K562 (cell line): ENCODE measurements around the gene CHCHD6. TPM values are rescaled to one million over a fixed set of nuclear protein-coding genes. Genes with fewer than 3 reads are reported as not detected.
A peak's percentile ranks its signal among the peaks of the same experiment; 100 is the strongest.

Source experiments
- CBFA2T2 ChIP-seq: fragments of 450-650 bp; conservative IDR thresholded peaks from 2 replicates; pipeline ENCODE4 v1.6.1; 2017; ENCODE audit warnings: mild to moderate bottlenecking
- E2F3 ChIP-seq: fragments of 250-450 bp; sonication (Bioruptor Pico); IDR thresholded peaks from 2 replicates; pipeline ENCODE4 v1.4.0; 2020; ENCODE audit warnings: mild to moderate bottlenecking
- GABPA ChIP-seq: fragments of 200-800 bp; sonication (Bioruptor generic); conservative IDR thresholded peaks from 2 replicates; pipeline ENCODE4 v1.6.1; 2016; ENCODE audit warnings: low read depth, missing genetic modification characterization, missing compliant biosample characterization
- HNRNPUL1 ChIP-seq: fragments of 200-400 bp; formaldehyde crosslinking; IDR thresholded peaks from 2 replicates; pipeline ENCODE4 v1.6.1; 2017; ENCODE audit warnings: low read length
- KDM5B ChIP-seq: fragments of 200-600 bp; sonication (generic); IDR thresholded peaks from 2 replicates; pipeline ENCODE4 v1.6.1; 2012; ENCODE audit warnings: low read depth, mild to moderate bottlenecking, moderate library complexity, low read length, control low read depth, inconsistent platforms; ENCODE audit not compliant: insufficient replicate concordance
- MAZ ChIP-seq, 2 experiments: fragments of 450-650 bp in 1 of 2; sonication (generic) in 1 of 2; formaldehyde crosslinking; IDR thresholded peaks in 1 of 2; conservative IDR thresholded peaks in 1 of 2; 2 replicates each; pipeline versions ENCODE4 v1.4.0 to v1.5.0; 2020; ENCODE audit warnings: mild to moderate bottlenecking in 1 of 2, missing genetic modification reagents in 1 of 2
- NUFIP1 ChIP-seq: fragments of 450-650 bp; IDR thresholded peaks from 2 replicates; pipeline ENCODE4 v1.6.1; 2018; ENCODE audit not compliant: partially characterized antibody
- RAD21 ChIP-seq, 2 experiments: fragments of 250-450 bp in 1 of 2; fragments of 450-650 bp in 1 of 2; sonication (Bioruptor Pico) in 1 of 2; formaldehyde crosslinking in 1 of 2; IDR thresholded peaks in 1 of 2; conservative IDR thresholded peaks in 1 of 2; 2 replicates each; pipeline versions ENCODE4 v1.4.0 to v1.8.0; 2020 to 2022; ENCODE audit warnings: mild to moderate bottlenecking in 2 of 2, moderate library complexity in 1 of 2
- RNF219 ChIP-seq: fragments of 250-450 bp; sonication (Bioruptor Pico); IDR thresholded peaks from 2 replicates; pipeline ENCODE4 v1.5.0; 2022; ENCODE audit warnings: mild to moderate bottlenecking
- SIN3B ChIP-seq: fragments of 450-650 bp; IDR thresholded peaks from 2 replicates; pipeline ENCODE4 v1.6.1; 2017; ENCODE audit warnings: low read depth, mild to moderate bottlenecking, moderate library complexity
- XRCC3 ChIP-seq: fragments of 450-650 bp; IDR thresholded peaks from 2 replicates; pipeline ENCODE4 v1.6.1; 2017; ENCODE audit warnings: mild to moderate bottlenecking, moderate library complexity
- XRCC5 ChIP-seq: fragments of 200-400 bp; formaldehyde crosslinking; IDR thresholded peaks from 2 replicates; pipeline ENCODE4 v1.6.1; 2017; ENCODE audit warnings: low read depth, mild to moderate bottlenecking, low read length
- ZFPM2 ChIP-seq: fragments of 250-450 bp; sonication (Bioruptor Pico); IDR thresholded peaks from 2 replicates; pipeline ENCODE4 v1.5.1; 2022; ENCODE audit warnings: mild to moderate bottlenecking
- ZNF121 ChIP-seq: sonication (generic); formaldehyde crosslinking; conservative IDR thresholded peaks from 2 replicates; pipeline ENCODE4 v1.8.0; 2022; ENCODE audit warnings: missing genetic modification reagents
- polyA plus RNA-seq, 8 experiments: library from polyadenylated mRNA; depleted of rRNA in 4 of 8; stranded (reverse) in 5 of 8; unstranded in 3 of 8; fragments of >200 nt; fragmentation: Nextera tagmentation in 2 of 8; fragmentation: Illumina TruSeq in 1 of 8; extraction: Ambion mirVana in 2 of 8; extraction: Trizol in 1 of 8; gene quantifications; 2 replicates each; pipeline versions ENCODE4 v1.2.1 to v1.2.3, GENCODE V29; 2011 to 2014; ENCODE audit warnings: inconsistent platforms in 1 of 8, missing spikeins in 1 of 8
- total RNA-seq, 7 experiments: library from RNA; depleted of rRNA in 6 of 7; stranded (reverse); fragments of >200 nt in 6 of 7; fragmentation: Illumina TruSeq in 2 of 7; extraction: Trizol in 2 of 7; gene quantifications; 2 replicates each; pipeline versions ENCODE4 v1.2.1 to v1.2.3, GENCODE V29; 2011 to 2021; ENCODE audit warnings: low replicate concordance in 1 of 7
- TF ChIP-seq, protein P1 (sequence below): fragments of 200-800 bp; sonication (Bioruptor generic); IDR thresholded peaks from 2 replicates; pipeline ENCODE4 v1.6.1; 2017; ENCODE audit warnings: missing genetic modification characterization, missing compliant biosample characterization
- TF ChIP-seq, protein P2 (sequence below): fragments of 250-450 bp; sonication (Bioruptor Pico); IDR thresholded peaks from 2 replicates; pipeline ENCODE4 v1.8.0; 2021; ENCODE audit warnings: borderline replicate concordance, mild to moderate bottlenecking, moderate library complexity; ENCODE audit not compliant: poor library complexity, severe bottlenecking
- TF ChIP-seq, protein P3 (sequence below), 2 experiments: IDR thresholded peaks; 2 replicates each; pipeline ENCODE4 v1.6.1; 2011; ENCODE audit warnings: borderline replicate concordance in 1 of 2, control low read depth in 1 of 2, low read depth in 1 of 2, low read length in 1 of 2, mild to moderate bottlenecking in 1 of 2, mixed read lengths in 1 of 2, moderate library complexity in 1 of 2; ENCODE audit not compliant: insufficient read depth in 1 of 2, insufficient read length in 1 of 2, poor library complexity in 1 of 2, severe bottlenecking in 1 of 2; ENCODE audit errors: extremely low read depth in 1 of 2

The CHCHD6 gene
- total and polyA plus RNA-seq, 9 of the 15 experiments (the other 6 are each of a cell fraction or from before 2014, with no cell fraction given), result 4.6 to 18.6 (median 10.9) TPM

DNA sequence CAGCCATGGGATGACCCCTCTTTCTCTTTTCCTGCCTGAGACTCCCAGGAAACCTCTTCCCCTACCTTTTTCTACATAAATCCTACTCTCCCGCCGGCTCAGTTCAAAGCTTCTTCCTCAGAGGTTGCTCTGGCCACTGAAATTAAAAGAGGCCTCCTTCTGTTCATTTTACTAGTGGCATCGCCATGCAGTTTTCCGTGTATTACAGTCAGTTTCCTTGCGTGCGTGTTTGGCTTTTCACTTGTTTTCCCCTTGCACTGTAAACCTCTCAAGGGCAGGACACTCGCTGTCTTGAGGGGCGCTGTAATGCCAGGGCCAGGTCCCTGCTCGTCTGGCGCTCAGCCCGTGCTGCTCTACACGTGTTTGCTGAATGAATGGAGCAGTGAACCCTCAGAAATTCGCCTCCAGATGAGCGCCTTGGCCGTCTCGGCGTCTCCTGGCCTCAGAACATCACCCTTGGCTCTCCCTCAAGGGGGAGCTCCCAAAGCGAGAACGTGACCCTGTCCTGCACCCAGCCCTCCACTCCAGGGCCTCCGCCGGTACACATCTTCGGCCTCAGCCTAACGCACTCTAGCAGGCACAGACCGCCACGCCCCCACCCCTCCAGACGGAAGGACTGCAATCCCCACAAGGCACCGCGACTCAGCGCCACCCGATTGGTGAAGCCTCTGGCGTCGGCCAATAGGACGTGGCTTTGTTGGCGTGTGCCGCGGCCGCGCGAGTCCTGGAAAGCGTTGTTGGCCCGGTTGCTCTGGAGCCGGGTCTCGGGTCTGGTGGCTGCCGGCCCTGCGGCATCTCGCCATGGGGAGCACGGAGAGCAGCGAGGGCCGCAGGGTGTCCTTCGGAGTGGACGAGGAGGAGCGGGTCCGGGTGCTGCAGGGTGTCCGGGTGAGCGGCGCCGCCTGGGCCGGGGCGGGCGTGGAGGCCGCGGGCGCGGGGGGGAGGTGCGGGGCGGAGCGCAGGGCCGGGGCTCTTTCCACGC is at the start of gene CHCHD6 (continued):
- TF ChIP-seq, protein P1, sequence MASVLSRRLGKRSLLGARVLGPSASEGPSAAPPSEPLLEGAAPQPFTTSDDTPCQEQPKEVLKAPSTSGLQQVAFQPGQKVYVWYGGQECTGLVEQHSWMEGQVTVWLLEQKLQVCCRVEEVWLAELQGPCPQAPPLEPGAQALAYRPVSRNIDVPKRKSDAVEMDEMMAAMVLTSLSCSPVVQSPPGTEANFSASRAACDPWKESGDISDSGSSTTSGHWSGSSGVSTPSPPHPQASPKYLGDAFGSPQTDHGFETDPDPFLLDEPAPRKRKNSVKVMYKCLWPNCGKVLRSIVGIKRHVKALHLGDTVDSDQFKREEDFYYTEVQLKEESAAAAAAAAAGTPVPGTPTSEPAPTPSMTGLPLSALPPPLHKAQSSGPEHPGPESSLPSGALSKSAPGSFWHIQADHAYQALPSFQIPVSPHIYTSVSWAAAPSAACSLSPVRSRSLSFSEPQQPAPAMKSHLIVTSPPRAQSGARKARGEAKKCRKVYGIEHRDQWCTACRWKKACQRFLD (CRISPR knock-in tag), result no peak
- TF ChIP-seq MAZ (CRISPR knock-in tag; conservative IDR thresholded peaks at IDR 0.05 in 1 of 2, IDR thresholded peaks at IDR 0.05 in 1 of 2), result peak; percentile 63 to 69; a peak in 2 of 4 replicates
- TF ChIP-seq, protein P2, sequence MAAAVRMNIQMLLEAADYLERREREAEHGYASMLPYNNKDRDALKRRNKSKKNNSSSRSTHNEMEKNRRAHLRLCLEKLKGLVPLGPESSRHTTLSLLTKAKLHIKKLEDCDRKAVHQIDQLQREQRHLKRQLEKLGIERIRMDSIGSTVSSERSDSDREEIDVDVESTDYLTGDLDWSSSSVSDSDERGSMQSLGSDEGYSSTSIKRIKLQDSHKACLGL (CRISPR knock-in tag), result no peak
- no peak for TF ChIP-seq GABPA (tag)
- no peak for TF ChIP-seq RNF219 (CRISPR knock-in tag)
- no peak for TF ChIP-seq E2F3 (CRISPR knock-in tag)
- TF ChIP-seq XRCC3, result no peak
- TF ChIP-seq CBFA2T2, result no peak
- no peak for TF ChIP-seq ZNF121
- no peak for TF ChIP-seq NUFIP1
- 0 out of 2 replicates have a peak, but pooled peaks have one; percentile 42 for TF ChIP-seq XRCC5
- TF ChIP-seq RAD21 (CRISPR knock-in tag; conservative IDR thresholded peaks at IDR 0.05 in 1 of 2, IDR thresholded peaks at IDR 0.05 in 1 of 2), result peak in 1 of 2 experiments; percentile 35; a peak in 2 of 4 replicates
- TF ChIP-seq SIN3B, result 0 out of 2 replicates have a peak, but pooled peaks have one; percentile 45
- TF ChIP-seq HNRNPUL1, result no peak
- TF ChIP-seq, protein P3, sequence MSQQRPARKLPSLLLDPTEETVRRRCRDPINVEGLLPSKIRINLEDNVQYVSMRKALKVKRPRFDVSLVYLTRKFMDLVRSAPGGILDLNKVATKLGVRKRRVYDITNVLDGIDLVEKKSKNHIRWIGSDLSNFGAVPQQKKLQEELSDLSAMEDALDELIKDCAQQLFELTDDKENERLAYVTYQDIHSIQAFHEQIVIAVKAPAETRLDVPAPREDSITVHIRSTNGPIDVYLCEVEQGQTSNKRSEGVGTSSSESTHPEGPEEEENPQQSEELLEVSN (IDR thresholded peaks at IDR 0.05; ENCODE audit: borderline replicate concordance in 1 of 2, extremely low read depth in 1 of 2, insufficient read depth in 1 of 2, insufficient read length in 1 of 2, low read depth in 1 of 2, low read length in 1 of 2, poor library complexity in 1 of 2, severe bottlenecking in 1 of 2), result no peak
- TF ChIP-seq KDM5B, result peak; percentile 32
- no peak for TF ChIP-seq ZFPM2 (CRISPR knock-in tag)
